ENCODE measurements around the gene HOXD8.

The HOXD8 gene

GRCh38 chr2:176147800-176148496 lies 18.4 kb downstream of the HOXD8 start:
- no peak for DNase-seq

GRCh38 chr2:176148751-176149421 lies 19.4 kb downstream of the HOXD8 start:
- DNase-seq: no peak

- no peak for DNase-seq
These were observed 20.0 kb downstream of the HOXD8 start for GRCh38 chr2:176149481-176149938.

GRCh38 chr2:176149939-176150583 lies 20.6 kb downstream of the HOXD8 start:
- DNase-seq: no peak

GRCh38 chr2:176150584-176151441 lies 21.3 kb downstream of the HOXD8 start:
- no peak for DNase-seq

- DNase-seq: no peak
These were observed 22.2 kb downstream of the HOXD8 start, which contains the start of gene HOXD4 for GRCh38 chr2:176151442-176152287. Gene HOXD4 (plus strand): TSS chr2:176151550. CDS start chr2:176151634, 84 bp downstream.

- no peak for DNase-seq
These were observed 23.1 kb downstream of the HOXD8 start for GRCh38 chr2:176152350-176153181.

- DNase-seq: no peak
These were observed 25.2 kb downstream of the HOXD8 start for GRCh38 chr2:176154576-176155252.

- DNase-seq: no peak
These were observed 26.0 kb downstream of the HOXD8 start for GRCh38 chr2:176155356-176156044.

GRCh38 chr2:176156301-176156806 lies 26.8 kb downstream of the HOXD8 start:
- no peak for DNase-seq

GRCh38 chr2:176156807-176157498 lies 27.4 kb downstream of the HOXD8 start, which contains the start of gene HOXD3:
Gene HOXD3 (plus strand): TSS chr2:176157307. CDS start chr2:176169115, 11,808 bp downstream.
- DNase-seq: no peak

GRCh38 chr2:176157499-176158185 lies 28.1 kb downstream of the HOXD8 start:
- DNase-seq: peak; percentile 56

- DNase-seq: no peak
These were observed 28.7 kb downstream of the HOXD8 start for GRCh38 chr2:176158186-176158591.

GRCh38 chr2:176158855-176159662 lies 29.6 kb downstream of the HOXD8 start:
- DNase-seq: no peak

GRCh38 chr2:176159663-176160250 lies 30.3 kb downstream of the HOXD8 start:
- DNase-seq: no peak

- DNase-seq: no peak
These were observed 30.9 kb downstream of the HOXD8 start for GRCh38 chr2:176160251-176160985.

Data from DMS79 (cell line).